T47D (cell line): ENCODE results near the gene KCNT2.

Experiments
- DNase-seq, 2 experiments: peaks; one replicate each; pipeline versions ENCODE4 v3.0.0 to v3.0.0-alpha.2; 2011 to 2012; ENCODE audit warnings: low read depth in 1 of 2, low spot score in 1 of 2
- JUND ChIP-seq: IDR thresholded peaks from 2 replicates; pipeline ENCODE4 v1.6.1; 2012; ENCODE audit warnings: low read depth
- in situ Hi-C: cut with HindIII; loops from 2 replicates; pipeline ENCODE4 v1.10.0; 2016; ENCODE audit warnings: low sequenced_read_pairs, low pct_unique_long_range_greater_than_20kb

The KCNT2 gene

GRCh38 chr1:196407358-196408051 lies 200.7 kb downstream of the KCNT2 start:
- in situ Hi-C loops: no loop called here
- peak in 1 of 2 experiments; percentile 65 for DNase-seq
- peak; percentile 19; the same call in 1 of the 2 replicates for TF ChIP-seq JUND

GRCh38 chr1:196405839-196406238 lies 202.4 kb downstream of the KCNT2 start:
- no peak for DNase-seq
- TF ChIP-seq JUND: no peak
- in situ Hi-C loops: no loop called here

GRCh38 chr1:196403803-196404690 lies 204.2 kb downstream of the KCNT2 start:
- in situ Hi-C loops: no loop called here
- no peak for DNase-seq
- TF ChIP-seq JUND: no peak

GRCh38 chr1:196401891-196402290 lies 206.3 kb downstream of the KCNT2 start:
- TF ChIP-seq JUND: no peak
- in situ Hi-C loops: no loop called here
- no peak for DNase-seq

- TF ChIP-seq JUND: no peak
- in situ Hi-C loops: no loop called here
- no peak for DNase-seq
Measured at GRCh38 chr1:196401452-196401833, 206.8 kb downstream of the KCNT2 start.

GRCh38 chr1:196400478-196401451 lies 207.5 kb downstream of the KCNT2 start:
- peak in 1 of 2 experiments; percentile 58 for DNase-seq
- in situ Hi-C loops: no loop called here
- no peak for TF ChIP-seq JUND

- DNase-seq: no peak
Measured at GRCh38 chr1:196399713-196400112, 208.5 kb downstream of the KCNT2 start.

GRCh38 chr1:196393742-196394141 lies 214.5 kb downstream of the KCNT2 start:
- TF ChIP-seq JUND: no peak
- DNase-seq: no peak
- in situ Hi-C loops: no loop called here

More at GRCh38 chr1:196399713-196400112, 208.5 kb downstream of the KCNT2 start:
- in situ Hi-C loops: no loop called here
- TF ChIP-seq JUND: no peak

- in situ Hi-C loops: no loop called here
- TF ChIP-seq JUND: no peak
- no peak for DNase-seq
Measured at GRCh38 chr1:196393282-196393681, 215.0 kb downstream of the KCNT2 start.

- TF ChIP-seq JUND: no peak
- no peak for DNase-seq
- in situ Hi-C loops: no loop called here
Measured at GRCh38 chr1:196387766-196388165, 220.5 kb downstream of the KCNT2 start.

GRCh38 chr1:196385109-196385508 lies 223.1 kb downstream of the KCNT2 start:
- no peak for TF ChIP-seq JUND
- in situ Hi-C loops: no loop called here
- no peak for DNase-seq

- TF ChIP-seq JUND: no peak
- in situ Hi-C loops: no loop called here
- no peak for DNase-seq
Measured at GRCh38 chr1:196382383-196382782, 225.9 kb downstream of the KCNT2 start.
